Activated CD8-positive, alpha-beta memory T cell treated with anti-CD3 and anti-CD28 coated beads, Interleukin-2, amount 50 U/mL, for 48 hours (primary cell): ENCODE results near the gene LASP1.
A peak's percentile ranks its signal among the peaks of the same experiment; 100 is the strongest.

ENCODE experiments used
- DNase-seq: peaks from one replicate; pipeline ENCODE4 v3.0.0-alpha.2; 2020

The LASP1 gene

GRCh38 chr17:38889745-38890409, 20.0 kb downstream of the LASP1 start:
- no peak for DNase-seq

GRCh38 chr17:38890410-38890746, 20.5 kb downstream of the LASP1 start:
- DNase-seq = no peak

- no peak for DNase-seq
Measured at GRCh38 chr17:38891441-38891840, 21.6 kb downstream of the LASP1 start.

- DNase-seq = no peak
Measured at GRCh38 chr17:38892083-38892482, 22.2 kb downstream of the LASP1 start.

GRCh38 chr17:38892620-38893019, 22.8 kb downstream of the LASP1 start:
- DNase-seq = no peak

- no peak for DNase-seq
Measured at GRCh38 chr17:38893113-38893512, 23.3 kb downstream of the LASP1 start.

GRCh38 chr17:38893607-38894006, 23.7 kb downstream of the LASP1 start:
- peak; percentile 73 for DNase-seq

- no peak for DNase-seq
Measured at GRCh38 chr17:38894276-38894675, 24.4 kb downstream of the LASP1 start.

GRCh38 chr17:38896346-38896954, 26.6 kb downstream of the LASP1 start:
- no peak for DNase-seq

- DNase-seq = no peak
Measured at GRCh38 chr17:38897176-38897575, 27.3 kb downstream of the LASP1 start.

GRCh38 chr17:38897671-38898290, 27.9 kb downstream of the LASP1 start:
- DNase-seq = no peak

- DNase-seq = peak; percentile 71
Measured at GRCh38 chr17:38898291-38898679, 28.4 kb downstream of the LASP1 start.

- DNase-seq = peak; percentile 88
Measured at GRCh38 chr17:38898812-38899348, 29.0 kb downstream of the LASP1 start.

GRCh38 chr17:38899421-38899820, 29.6 kb downstream of the LASP1 start:
- DNase-seq = no peak

- no peak for DNase-seq
Measured at GRCh38 chr17:38900978-38901656, 31.3 kb downstream of the LASP1 start.

- DNase-seq = no peak
Measured at GRCh38 chr17:38903404-38903803, 33.5 kb downstream of the LASP1 start.

GRCh38 chr17:38904892-38905291, 35.0 kb downstream of the LASP1 start:
- no peak for DNase-seq

GRCh38 chr17:38905375-38905774, 35.5 kb downstream of the LASP1 start:
- no peak for DNase-seq

- DNase-seq = no peak
Measured at GRCh38 chr17:38906460-38907228, 36.8 kb downstream of the LASP1 start.

- DNase-seq = no peak
Measured at GRCh38 chr17:38907930-38908675, 38.2 kb downstream of the LASP1 start.

GRCh38 chr17:38908676-38909181, 38.9 kb downstream of the LASP1 start:
- DNase-seq = no peak

- peak; percentile 34 for DNase-seq
Measured at GRCh38 chr17:38910325-38910724, 40.5 kb downstream of the LASP1 start.
